GM19395 (cell line): ENCODE data around the gene MGAT4D.
"Not testable (repeated sequence)": the region's sequence is repeated elsewhere in the genome, so short reads cannot be mapped to it uniquely, and the experiment has no call there.

Experiments
- ATAC-seq: cut with Tn5 transposase; IDR thresholded peaks from one replicate; pipeline ENCODE4 v1.9.1; 2021; ENCODE audit warnings: mild to moderate bottlenecking, moderate library complexity; ENCODE audit not compliant: unreplicated experiment

The MGAT4D gene

DNA sequence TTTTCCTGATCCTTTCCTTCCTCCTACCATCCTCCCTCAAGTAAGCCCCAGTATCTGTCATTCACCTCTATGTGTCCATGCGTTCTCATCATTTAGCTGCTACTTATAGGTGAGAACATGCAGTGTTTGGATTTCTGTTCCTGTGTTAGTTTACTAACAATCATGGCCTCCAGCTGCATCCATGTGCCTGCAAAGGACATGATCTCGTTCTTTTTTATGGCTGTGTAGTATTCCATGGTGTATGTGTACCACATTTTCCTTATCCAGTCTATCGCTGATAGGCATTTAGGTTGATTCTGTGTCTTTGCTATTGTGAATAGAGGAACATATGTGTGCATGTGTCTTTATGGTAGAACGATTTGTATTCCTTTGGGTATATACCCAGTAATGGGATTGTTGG lies 53.7 kb downstream of the MGAT4D start:
- ATAC-seq: not testable (repeated sequence)

DNA sequence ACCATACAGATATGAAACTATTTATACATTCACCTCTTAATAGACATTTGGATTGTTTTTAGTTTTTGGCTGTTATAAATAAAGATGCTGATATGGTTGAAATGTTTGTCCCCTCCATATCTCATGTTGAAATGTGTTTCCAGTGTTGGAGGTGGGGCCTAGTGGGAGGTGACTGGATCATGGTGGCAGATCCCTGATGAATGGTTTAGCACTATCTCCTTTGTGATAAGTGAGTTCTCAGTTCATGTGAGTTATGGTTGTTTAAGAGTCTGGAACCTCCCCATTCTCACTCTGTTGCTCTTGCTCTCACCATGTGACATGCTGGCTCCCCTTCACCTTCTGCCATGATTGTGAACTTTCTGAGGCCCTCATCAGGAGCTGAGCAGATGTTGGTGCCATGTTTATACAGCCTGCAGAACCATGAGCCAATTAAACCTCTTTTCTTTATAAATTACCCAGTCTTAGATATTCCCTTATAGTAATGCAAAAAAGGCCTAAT lies 58.4 kb downstream of the MGAT4D start:
- no peak for ATAC-seq

- no peak for ATAC-seq
Observed at GRCh38 chr4:140427919-140428471, 70.1 kb downstream of the MGAT4D start.

- peak; percentile 91 for ATAC-seq
Observed at GRCh38 chr4:140427106-140427918, 70.8 kb downstream of the MGAT4D start, which contains the start of gene CLGN. CLGN (minus strand) TSS chr4:140427648; CDS start chr4:140413078, 14,570 bp downstream.

DNA sequence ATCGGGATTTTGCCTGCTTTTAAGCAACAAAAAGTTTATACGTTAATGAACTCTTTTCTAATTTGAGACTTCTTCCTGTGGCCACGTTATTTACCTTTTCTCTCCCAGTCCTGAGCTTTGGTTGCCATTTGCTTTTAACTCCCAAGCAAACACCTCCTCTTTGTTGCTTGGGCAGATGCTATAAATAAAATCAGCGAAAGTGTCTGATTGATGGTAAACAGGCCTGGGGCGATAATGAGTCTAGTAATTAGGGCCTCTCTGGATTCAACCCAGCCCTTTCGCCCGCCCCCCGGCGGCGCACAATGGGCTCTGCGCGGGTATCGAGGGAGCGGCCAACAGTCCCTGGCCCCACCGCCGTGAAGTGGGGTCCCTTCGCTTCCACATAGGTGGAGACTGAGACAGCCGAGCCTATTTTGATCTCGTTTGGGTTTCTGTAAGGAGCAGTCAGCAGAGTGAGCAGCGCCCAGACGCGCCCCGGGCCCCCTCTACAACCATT lies 71.4 kb downstream of the MGAT4D start:
- ATAC-seq: peak; percentile 22

DNA sequence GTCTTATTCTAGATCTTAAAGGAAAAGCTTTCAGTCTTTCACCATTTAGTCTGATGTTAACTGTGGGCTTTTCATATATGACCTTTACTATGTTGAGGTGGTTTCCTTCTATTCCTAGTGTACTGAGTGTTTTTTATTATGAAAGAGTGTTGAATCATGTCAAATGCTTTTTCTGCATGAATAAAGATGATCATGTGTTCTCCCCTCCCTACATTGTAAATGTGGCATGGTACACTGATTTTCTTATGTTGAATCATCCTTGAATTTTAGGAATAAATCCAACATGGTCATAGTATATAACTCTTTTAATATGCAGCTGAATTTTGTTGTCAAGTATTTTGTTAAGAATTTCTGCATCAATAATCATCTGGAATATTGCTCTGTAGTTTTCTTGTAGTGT lies 75.0 kb downstream of the MGAT4D start:
- ATAC-seq: no peak

GRCh38 chr4:140413130-140413969 lies 84.7 kb downstream of the MGAT4D start:
- ATAC-seq: not testable (repeated sequence)

- no peak for ATAC-seq
Observed at GRCh38 chr4:140408974-140409373, 89.1 kb downstream of the MGAT4D start.

GRCh38 chr4:140406292-140406691 lies 91.8 kb downstream of the MGAT4D start:
- ATAC-seq: no peak

GRCh38 chr4:140400111-140400510 lies 98.0 kb downstream of the MGAT4D start:
- no peak for ATAC-seq

- ATAC-seq: no peak
Observed at GRCh38 chr4:140395668-140396067, 102.4 kb downstream of the MGAT4D start.
